NK-92 (cell line): ENCODE results near the gene LEUTX.

Source experiments
- DNase-seq: peaks from one replicate; lab custom pipeline; 2025; ENCODE audit not compliant: unreplicated experiment; lab: John Stamatoyannopoulos, UW

LEUTX gene

DNA sequence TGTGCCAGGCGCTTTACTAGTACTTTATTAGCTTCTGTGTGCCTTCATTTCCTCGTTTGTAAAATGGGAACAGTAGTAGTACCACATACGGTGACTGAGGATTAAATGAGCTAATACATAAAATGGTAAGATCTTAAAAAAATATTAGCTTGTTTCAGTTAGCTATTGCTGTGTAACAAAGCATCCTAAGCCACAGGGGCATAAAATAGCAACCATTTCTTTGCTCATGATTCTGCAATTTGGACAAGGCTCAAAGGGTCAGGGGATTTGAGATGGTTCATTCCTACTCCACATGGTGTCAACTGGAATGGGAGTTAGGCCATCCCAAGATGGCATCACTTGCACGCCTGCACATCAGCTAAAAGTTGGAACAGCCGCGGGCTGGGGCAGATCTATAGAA is 42.0 kb downstream of the LEUTX start:
- no peak for DNase-seq

DNA sequence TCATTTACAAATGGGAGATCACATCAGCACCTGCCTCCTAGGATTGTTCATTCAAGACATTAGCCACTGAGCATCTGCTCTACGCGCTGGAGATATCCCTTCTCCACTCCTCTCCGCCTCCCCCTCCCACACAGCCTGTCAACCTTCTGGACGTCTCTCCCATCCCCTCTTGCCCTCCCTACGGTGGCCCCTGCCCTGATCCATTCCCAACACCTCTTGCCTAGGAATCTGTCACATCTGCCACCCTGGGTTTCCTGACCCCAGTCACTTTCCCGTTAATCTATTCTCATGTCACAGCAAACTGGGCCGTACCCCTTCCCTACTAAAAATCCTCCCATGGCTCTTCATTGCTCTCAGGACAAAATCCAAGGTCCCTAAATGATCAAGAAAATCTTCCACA is 45.0 kb downstream of the LEUTX start:
- DNase-seq: no peak

DNA sequence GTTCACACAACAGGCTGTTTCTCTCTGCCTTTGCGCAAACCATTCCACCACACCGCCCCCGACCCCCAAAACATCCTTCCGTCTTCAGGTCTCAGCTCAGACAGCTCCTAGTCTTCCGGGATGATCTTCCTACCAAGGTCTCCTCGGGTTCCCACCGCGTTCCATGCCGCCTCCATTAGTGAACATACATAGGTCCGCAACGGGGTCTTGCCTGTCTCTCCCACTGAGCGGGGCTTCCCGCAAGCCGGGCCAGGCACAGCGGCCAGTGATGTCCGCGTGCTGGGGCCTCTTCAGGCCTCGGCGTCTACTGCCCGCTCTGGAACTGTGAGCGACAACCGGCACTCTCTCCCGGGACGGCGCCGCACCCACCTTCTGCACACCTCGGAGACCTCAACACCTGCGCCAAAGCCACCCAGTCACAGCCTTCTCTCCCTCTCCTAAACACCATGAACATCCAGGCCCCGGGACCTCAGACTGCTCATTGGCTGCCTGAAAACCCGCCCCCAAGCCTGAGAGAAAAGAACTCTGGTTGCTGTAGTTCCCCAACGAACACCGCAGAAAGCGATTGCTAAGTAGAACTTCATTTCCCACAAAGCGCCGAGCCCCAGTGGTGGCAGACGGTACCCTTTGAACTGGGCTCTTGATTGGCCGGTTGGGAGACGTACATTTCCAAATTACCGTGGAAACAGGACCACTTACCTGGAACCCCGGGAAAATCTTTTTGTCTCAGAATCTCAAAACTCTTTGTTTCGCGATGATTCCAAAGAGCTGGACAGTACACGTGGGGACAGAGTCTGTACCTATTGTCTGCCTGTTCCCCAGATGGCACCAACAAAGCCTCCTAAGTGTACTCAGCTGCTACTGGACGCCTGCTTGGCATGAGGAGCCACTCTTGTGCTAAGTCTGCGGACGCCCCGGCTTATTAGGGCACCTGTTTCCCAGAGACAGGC is 45.8 kb downstream of the LEUTX start:
- DNase-seq: no peak

DNA sequence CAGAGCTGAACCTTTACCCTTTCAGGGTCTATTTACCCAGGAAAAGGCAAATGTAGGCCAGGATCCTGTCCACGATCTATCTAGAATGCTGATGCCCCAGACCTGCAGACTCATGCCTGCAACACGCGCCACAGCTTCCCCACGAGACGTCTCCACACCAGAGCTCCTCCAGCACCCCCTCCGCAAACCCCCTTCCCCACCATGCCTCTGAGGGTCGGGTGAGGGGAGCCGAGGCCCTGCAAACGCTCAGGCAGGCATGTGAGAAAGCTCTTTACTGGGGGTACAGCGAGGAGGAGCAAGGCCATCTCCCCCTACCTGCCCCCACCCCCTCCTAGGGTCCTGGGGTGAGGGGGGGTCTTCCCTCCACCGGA is 46.4 kb downstream of the LEUTX start:
- DNase-seq: no peak

DNA sequence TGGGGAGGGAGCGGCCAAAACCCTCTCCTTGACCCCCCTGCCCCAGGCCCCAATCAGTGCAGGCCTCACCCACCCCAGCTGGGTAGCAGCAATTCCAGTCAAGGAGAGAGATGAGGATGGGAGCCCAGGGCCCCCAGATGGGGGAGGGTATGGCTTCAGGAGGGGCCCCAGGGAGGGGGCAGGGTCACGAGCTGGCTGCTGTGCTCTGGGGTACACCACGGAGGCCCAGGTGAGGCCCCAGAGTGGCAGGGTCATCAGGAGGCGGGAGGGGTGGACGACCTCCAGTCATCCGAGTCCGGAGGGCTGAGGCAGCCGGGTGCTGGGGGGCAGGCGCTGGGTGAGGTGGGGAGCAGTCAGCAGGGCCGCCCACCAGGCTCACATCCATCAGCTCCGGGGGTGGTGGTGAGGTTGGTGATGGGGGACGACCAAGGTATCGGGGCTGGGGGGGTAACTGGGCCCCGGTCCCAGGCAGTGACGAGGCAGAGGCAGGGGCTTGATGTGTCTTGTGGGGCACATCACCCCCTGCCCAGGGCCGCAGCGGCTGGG is 47.0 kb downstream of the LEUTX start:
- DNase-seq: no peak

DNA sequence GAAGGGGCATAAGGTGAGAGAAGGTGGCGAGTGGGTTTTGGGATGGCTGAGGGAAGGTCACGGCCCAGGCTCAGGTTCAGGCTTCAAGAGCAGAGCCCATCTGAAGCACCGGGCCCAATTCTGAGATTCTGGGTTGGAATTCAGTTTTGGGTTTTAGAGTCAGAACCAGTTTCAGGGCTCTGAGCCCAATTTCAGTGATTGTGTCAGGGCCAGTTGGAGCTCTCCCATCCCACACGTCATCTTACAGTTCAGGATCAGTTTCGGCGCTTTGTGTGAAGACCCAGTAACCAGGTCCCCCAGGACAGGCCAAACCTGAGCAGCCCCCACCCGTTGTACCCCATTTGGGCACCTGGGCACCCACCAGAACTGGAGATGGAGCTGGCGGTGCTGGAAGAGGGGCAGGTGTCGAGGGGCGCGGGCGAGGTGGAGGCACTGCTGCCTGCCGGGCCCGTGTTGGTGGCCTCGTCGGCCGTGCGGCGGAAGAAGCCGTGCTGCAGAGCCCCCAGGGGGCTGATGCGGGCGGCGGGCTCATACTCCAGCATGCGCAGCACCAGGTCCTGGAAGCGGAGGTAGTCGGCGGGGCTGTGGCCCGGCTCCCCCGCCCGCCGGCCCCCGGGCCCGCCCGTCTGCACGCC is 47.8 kb downstream of the LEUTX start:
- no peak for DNase-seq

DNA sequence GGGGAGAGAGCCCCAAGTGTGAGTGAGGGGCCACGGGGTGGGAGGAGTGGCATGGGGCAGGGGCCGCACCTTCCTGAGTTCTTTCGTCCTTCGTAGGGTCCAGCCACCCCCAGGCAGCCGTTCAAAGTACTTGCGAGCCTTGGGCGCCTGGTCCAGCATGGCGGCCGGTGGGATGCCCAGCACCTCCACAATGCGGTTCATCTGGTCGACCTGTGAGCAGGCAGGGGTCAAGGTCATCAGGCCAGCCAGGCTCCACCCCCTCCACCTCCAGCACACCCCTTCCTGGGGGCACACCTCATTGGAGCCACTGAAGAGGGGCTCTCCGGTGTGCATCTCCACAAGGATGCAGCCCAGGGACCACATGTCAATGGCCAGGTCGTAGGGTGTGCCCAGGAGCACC is 48.6 kb downstream of the LEUTX start:
- no peak for DNase-seq

DNA sequence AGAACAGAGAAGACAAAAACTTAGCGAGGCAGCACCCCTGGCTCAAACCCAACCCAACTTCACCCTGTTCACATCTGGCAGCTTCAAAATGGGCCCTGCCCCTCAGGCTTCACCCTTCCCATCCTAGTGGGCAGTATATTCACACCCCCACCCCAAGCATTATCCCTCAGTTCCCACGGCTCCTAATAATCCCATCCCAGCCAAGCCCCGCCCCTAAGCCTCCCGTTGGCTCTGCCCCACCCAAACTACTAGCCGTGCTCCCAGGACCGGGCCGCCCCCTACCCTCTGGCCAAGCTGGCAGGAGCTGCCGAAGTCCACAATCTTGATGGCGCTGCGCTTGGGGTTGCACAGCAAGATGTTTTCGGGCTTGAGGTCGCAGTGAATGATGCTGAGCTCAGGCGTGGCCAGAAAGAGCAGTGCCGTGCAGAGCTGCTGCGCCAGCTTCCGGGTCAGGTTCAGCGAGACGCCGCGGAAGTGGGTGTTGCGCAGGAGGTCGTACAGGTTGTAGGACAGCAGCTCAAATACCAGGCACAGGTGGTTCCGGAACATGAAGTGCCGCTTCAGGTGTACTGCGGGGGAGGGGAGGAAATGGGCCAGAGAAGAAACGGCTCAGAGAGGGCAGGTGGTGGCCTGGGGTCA is 49.5 kb downstream of the LEUTX start:
- no peak for DNase-seq

DNA sequence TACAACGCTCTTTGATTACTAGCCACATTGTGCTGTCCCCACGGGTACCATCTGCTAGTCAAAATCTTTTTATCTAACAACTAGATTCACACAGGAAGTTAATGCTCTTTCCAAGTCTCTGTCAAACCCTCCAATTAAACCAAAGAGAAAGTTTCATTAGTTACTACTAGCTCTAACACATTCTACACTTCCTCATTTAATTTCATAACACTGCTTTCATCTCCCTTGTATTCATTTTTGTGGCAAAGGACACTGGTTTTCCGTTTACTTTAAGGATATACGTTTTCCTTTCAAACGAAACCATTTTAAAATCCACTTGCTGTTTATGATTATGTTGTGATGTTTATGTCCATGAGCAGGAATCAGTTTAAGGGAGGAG is 50.0 kb downstream of the LEUTX start:
- DNase-seq: no peak

DNA sequence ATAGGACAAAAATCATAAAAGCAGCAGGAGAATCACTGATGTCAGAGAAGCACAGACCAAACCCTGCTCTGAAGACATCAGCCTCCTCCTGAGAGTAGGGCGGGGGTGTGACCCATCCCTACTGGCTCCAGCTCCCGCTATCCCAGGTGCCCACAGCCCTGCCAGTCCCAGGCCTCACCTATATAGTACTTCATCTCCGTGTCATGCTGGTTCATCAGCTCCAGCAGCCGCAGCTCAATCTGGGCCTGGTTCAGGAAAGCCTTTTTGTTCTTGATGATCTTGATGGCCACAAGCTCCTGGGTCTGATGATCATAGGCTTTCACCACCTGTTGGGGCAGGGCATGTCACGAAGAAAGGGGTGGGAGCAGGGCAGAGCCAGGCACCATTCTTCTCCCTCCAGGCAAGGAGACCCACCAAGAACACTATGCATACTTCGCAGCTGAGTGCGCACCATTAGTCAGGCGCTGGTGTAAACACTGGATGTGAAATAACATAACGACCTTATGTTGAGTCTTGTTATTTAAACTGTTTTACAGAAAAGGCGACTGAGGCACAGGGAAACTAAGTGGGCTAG is 51.1 kb downstream of the LEUTX start:
- DNase-seq: no peak

DNA sequence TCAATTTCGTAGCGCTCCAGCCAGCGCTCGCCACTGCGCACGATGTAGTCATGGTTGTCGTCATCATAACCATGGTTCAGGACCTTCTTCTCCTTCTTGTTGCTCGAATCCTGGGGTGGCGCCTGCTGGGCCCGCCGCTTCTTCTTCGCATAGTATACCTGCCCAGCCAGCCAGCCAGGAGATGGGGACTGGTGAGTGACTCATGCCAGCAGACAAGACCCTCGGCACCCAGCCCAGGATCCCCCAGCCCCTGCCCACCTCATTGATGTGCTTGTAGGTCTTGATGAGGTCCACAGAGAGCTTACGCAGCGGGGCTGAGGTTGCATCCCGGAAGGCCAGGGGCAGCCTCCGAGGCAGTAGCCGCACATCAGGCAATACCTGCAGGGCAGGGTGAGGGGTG is 51.8 kb downstream of the LEUTX start:
- DNase-seq: no peak

DNA sequence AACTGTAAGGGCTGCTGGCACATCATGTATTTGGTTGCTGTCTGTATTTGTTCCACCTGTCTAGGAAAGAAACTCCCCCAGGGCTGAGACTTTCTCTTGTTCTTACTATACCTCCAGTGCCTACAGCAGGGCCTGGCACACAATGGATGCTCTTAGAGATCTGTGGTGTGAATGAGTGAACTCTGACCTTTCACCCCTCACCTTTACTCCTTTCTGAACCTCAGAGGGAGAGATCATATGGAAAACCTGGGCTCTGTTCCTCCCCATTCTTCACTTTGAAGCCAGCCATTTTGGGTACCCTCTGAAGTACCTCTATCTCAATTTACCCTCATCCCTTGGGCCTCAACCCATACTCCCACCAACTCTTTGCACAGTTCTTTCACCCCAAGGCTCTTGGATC is 52.2 kb downstream of the LEUTX start:
- DNase-seq: no peak

DNA sequence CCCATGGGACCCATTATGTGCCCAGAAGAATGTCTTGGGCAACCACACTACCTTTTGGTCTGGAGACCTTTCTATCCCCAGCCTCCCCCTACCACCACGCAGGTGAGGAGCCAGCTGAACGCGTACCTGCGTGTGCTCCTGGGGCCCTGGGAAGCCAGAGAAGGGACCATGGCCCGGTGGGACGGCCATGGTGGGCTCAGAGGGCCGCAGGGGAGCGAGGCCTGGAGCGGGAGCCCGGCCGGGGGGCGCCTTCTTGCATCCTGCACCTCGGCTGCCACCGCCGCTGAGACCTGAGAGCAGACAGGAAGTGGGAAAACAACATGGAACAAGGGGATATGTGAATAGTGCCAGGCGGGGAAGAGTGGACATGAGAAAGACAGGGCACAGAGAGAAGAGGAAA is 53.0 kb downstream of the LEUTX start:
- no peak for DNase-seq

DNA sequence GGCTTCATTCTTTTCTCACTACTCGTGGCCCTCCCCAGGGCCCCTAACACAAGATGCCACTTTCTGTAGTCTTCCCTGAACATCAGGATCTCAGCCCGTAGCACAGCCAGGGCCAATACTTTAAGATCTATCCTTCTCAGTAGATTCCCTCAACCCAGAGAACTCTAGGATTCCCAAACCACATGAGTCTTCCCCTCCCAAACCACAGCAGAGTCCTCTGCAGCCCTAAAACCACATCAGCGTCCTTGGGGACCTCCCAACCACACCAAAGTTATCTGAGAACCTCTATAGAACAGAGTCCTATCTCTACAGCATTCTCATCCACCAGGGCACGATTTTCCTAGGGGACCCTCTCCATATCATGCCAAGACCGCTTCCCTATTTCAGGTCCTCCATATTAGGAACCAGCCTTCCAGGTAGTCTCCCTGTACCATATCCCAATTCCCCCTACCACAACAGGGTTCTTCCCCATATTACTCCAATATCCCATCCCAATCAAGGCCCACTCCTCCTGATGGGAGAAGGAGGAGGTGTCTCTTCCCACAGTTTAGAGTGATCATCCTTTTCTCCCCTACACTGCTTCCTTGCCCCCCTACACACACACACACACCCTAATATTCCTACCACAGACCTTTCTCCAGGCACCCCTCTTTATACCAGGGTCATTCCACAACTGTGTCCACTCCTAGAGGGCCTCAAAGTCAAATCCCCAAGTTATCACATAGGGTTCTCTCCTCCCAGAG is 53.9 kb downstream of the LEUTX start:
- no peak for DNase-seq

DNA sequence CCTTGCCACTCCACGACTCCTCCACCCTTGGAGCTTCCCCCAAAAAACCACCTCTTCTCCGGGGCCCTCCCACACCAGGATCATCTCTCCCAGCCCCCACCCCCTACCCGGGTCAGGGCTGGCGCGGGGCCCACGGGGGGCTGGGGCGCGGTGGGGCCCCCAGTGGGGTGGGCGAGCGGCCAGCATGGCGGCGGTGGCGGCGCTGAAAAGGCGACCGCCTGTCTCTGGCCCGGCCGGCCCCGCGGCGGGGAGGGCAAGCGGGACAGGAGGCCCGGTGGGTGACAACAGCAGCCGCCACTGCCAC is 54.5 kb downstream of the LEUTX start:
- no peak for DNase-seq

DNA sequence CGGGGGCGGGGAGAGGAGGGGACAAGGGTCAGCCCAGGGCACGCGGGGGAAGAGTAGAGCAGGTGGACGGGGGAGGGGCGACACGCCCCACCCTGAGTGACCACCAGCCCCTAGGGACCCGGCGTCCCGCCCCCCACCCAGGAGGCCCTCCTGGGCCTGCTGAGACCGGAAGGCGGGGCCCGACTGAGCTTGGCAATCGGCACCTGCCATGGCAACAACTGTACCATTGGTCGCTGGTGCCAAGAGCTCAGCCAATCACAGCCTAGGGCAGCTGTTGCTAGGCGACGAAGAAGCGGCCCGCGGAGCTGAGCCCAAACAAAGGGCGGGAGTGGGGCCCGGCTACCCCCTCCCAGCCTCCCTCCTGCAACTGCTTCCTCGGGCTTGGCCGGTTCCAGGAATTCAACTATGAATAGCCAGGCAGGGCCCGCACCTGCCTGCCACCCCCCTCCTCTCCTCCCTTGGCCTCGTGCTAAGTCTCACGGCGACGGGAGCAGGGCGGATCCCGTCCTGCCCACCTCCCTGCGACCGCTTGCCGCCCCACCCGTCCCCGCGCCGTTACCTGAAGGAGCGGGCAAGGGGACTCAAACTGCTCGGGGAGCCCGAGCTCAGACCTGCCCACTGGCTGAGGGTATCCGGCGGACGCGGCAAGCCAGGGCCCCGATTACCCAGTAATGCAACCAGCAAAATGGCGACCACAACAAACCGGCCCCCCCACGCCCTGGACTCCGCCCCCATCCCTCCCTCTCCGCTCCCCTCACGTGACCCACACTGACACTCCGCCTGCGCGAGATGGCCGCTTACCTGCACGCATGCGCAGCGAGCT is 55.0 kb downstream of the LEUTX start, which contains the start of gene DYRK1B:
TSS of gene DYRK1B (minus strand) at position 699 of the 823 bp plus-strand sequence. CDS start 2,295 bp downstream, outside the sequence.
- DNase-seq: peak; percentile 85

DNA sequence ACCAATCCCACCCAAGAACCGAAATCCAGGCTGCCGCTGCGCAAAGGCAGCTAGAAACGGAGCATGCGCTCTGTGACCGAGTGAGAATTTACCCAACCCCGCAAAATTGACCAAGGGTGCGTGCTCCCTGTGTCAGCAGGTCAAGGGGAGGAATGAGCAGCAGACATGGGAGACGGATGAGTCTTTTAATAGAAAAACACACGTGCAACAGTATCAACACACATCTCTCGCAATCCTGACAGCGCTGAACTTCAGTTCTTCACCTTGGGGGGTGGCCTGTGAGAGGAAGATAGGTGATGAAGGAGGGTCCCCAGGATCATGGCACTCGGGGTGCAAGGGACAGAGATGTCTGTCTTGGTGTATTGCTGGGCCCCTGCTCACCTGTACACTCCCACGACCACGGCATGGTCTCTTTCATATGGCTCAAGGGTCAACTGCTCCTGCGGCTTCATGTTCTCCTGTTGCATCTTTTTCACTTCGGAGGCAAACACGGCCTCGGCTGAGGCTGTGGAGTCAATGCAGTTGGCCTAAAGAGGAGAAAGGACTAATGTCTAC is 55.7 kb downstream of the LEUTX start:
- DNase-seq: no peak
